NCI-H187 treated with DMSO at 0.1 percent for 48 hours (cell line): ENCODE data around the gene CDC34.

Experiments used
- DNase-seq: peaks from one replicate; lab custom pipeline; 2025; lab: John Stamatoyannopoulos, UW

The CDC34 gene

GRCh38 chr19:588741-589692 is 57.5 kb downstream of the CDC34 start:
- DNase-seq = no peak

GRCh38 chr19:589693-590395 is 58.3 kb downstream of the CDC34 start, which contains the start of gene HCN2:
Gene HCN2 (plus strand): TSS chr19:589881. CDS start chr19:589946, 65 bp downstream.
- DNase-seq = no peak

GRCh38 chr19:590396-590745 is 58.8 kb downstream of the CDC34 start:
- no peak for DNase-seq

GRCh38 chr19:590750-591098 is 59.2 kb downstream of the CDC34 start:
- no peak for DNase-seq

- no peak for DNase-seq
These were observed 59.8 kb downstream of the CDC34 start for GRCh38 chr19:591099-591958.
